GM18499 (cell line): ENCODE measurements around the gene RBMS3.
A peak's percentile ranks its signal among the peaks of the same experiment; 100 is the strongest.
"Not testable (repeated sequence)": the region's sequence is repeated elsewhere in the genome, so short reads cannot be mapped to it uniquely, and the experiment has no call there.

Source experiments
- ATAC-seq: cut with Tn5 transposase; IDR thresholded peaks from one replicate; pipeline ENCODE4 v1.9.1; 2021; ENCODE audit warnings: moderate number of reproducible peaks; ENCODE audit not compliant: insufficient read depth, unreplicated experiment

Gene RBMS3

DNA sequence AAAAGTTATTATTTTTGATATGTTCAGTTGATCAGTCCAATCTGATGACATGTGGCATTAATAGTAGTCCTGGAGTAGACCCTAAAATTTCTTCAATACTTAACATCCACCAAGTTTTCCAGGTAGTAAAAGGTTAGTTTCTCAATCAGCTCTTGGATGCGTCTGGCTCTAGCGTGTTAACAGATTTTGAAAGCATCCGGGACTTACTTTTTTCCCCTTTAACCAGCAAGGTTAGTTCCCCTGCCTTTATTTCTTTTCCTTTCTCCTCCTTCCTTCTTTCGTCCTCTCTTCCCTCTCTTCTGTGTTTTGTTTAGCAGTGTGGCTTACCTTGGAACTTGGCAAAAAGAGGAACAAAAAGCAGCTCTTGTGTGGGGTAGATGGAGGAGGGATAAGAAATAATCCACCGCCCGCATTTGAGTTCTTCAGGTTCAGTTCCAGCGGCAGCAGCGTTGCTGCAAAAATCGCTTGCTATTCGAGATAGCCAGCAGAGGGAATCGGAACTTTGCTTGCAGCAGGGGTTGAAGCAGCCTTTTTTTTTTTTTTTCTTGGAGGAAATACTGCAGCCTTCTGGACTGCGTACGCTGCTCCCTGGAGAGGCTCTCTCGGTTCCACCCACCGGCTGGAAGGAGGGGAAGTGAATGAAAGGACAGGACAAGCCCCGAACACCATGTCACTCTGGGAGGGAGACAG is at the start of gene RBMS3:
RBMS3 (plus strand) TSS at position 668 of the 690 bp plus-strand sequence.
- ATAC-seq = peak; percentile 33

DNA sequence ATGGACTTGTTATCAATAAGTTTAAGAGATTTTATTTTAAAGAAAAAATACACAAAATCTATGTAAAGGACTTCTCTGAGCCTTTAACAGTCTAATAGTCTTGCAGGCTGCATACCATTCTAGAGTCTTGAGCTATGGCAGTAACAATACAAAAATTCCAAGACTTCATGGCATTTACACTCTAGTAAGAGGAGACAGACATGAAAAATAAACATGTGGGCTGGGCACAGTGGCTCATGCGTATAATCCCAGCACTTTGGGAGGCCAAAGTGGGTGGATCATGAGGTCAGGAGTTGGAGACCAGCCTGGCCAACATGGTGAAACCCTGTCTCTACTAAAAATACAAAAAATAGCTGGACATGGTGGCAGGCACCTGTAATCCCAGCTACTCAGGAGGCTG is 47.7 kb upstream of the RBMS3 start:
- not testable (repeated sequence) for ATAC-seq

DNA sequence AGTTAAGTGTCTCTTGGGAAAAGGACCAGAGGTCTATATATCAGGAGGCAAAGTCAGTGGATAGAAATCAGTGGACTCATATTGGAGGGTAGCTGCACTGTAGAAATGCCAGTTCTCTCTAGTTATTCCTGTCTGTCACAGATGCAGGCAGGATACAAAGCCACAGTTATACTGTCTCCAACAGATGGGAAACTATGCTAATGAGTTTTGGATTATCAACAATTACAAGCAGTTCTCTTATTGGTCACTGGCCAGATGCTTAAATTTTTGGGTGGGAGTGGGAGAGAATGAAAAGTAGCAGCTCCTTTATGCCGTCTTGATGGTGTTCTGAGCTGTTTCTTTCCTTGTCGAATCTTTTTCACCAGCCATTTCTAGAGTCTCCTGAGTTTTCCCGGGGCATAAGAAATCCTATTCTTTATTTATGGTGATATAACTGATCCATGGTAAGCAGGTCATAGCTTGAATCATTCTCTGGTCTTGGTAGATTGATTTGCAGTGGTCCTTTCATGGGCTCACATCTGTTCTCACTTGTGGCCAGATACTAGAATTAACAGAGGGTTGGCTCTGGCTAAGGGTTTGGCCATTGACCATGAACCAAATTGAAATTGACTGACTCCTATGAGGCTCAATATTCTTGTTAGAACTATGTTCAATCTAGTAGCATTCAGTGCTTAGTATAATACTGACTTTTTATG is 44.6 kb upstream of the RBMS3 start:
- ATAC-seq = no peak

DNA sequence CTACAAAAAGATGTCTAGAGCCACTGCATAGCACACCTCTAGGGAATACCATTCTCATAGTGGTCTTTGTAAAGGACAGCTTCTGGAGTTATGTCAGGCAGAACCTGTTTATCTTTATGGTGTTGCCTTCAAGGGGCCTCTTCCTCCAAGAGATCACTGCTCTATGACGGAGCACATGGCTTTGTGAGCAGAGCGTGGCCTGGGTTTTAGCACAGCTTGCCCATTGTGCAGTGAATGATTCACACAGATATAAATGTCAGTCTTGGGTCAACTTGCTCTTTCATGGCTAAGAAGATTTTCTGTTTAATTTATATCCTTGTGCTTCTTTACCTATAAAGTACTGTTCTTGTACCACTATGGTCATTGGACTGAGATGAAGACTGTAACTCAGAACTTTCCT is 41.5 kb upstream of the RBMS3 start:
- ATAC-seq = no peak

DNA sequence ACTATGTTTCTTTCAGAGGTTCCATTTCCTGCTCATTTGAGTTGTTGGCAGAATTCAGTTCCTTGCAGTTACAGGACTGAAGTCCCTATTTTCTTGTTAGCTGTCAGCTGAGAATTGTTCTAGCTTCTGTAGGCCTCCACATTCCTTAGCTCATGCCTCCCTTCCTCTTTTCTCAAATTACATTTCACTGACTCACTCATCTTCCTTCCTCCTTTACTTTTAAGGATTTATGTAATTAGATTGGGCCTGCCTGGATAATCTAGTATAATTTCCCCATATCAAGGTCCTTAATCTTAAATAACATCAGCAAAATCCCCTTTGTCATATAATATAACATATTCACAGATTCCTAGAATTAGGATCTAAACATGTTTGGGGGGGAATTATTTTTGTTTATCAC is 40.6 kb upstream of the RBMS3 start:
- no peak for ATAC-seq

DNA sequence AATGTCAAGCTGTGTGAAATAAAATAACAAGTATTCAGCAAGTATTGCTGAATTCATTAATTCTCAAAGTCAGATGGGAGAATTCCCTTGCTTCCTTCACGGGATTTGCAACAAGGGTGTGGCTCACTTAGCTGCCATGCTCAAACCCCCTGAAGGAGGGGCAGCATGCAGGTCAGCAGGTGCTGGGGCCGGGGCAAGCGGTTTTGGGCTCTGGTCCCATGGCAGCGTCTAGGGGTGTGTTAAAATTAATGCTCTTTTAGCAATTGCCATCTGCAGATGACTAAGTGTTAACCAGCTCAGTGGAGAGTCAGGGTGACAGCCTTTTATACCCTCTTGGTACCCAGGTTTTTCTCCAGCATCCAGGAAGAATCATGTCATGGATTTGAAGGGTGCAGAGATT is 40.0 kb upstream of the RBMS3 start:
- no peak for ATAC-seq

DNA sequence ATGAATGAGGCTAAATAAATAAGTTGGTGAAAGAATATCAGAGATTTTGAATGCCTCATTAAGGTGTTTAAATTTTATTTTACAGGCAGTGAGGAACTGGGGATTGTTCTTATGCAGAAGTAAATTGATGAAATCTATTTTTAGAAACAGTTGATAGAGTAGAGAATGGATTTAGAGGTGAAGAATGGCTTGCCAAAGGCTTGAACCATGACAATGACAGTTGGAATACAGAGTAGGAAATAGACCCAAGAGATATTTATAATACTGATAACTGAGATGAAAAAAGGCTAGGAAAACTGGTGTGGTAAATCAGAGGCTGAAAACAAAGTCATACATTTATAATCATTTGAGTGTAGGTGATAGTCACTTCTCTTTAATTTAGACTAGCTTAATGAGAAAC is 39.0 kb upstream of the RBMS3 start:
- ATAC-seq = no peak

DNA sequence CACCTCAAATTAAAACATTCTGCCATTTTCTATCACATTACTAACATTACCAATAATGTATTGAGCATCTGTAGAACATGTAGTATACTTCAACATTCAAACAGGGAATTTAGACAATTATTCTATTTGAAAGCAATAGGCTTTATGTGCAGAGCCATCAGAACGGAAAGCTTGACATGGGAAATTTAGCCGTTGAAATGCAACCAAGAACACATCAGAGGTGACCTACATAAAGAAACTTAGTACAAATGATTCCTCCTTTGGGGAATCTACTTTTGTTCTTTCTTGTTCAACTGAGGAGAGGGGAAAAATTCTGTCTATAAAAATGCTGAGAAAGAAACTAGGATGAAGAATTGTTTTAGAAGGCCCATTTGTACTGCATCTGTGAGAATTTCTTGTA is 38.6 kb upstream of the RBMS3 start:
- ATAC-seq = no peak

DNA sequence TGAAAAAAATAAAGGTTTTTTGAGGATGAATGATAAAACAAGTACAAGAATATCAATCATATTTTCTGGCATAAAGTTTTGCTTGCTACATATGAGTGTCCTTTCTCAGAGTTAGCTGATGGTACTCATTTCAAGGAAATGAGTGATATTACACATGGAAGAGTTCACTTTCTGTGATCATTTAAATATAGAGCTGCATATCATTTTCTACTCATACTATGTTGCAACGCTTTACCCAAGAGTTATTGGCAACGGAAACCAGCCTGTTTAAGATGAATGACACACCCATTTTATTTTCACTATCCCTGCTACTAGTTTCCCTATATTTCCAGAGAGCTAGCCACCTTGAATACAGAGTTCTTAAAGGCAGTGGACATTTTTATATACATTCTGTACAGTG is 35.4 kb upstream of the RBMS3 start:
- no peak for ATAC-seq

DNA sequence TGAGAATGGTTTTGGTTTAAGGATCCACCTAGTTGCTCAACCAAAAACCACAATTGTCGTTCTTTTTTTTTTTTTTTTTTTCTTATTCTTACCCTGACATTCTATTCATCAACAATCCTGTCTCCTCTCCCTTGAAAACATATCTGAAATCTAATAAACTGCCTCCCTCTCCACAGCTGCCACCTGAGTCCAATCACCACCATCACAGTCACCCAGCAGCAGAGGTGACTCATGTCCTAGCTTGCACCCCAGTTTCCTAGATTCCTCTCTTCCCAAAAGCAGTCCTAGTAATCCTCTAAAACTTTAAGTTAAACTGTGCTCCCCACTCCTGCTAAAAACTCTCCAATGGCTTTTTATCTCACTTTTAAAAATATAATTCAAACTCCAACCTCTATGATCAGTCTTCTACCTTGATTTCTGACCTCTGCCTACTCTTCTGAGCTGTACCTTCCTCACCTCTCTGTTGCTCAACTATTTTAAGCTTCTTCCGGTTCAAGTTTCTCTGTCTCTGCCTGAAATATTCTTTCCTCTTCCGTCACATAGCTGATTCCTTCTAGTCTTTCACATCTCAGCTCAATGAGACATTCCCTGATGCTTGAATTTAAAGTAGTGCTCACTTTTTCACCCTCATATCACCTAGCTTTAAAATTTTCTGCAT is 33.7 kb upstream of the RBMS3 start:
- ATAC-seq = no peak

DNA sequence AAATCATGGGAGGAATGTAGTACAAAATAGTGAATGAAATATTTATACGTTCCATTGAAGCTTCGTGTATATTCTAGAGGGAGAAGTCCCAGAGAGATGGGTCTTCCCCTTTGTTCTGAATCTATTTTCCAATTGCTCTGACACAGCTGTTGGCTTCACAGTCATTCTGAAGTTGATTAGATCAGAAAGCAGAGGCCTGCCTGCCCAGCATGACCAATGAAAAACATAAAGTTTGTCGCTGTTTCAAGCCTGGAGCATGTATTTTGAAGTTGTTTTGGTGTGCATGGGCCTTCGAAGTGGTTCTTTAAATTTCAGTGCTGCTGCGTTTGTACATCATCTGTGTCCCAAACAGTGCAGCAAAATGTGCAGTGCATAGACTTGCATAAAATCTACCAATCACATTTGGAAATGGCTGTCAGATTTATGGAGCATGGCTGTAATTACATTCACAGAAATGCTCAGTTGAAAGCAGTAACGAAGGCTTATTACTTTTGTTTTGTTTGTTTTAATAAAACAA is 31.0 kb upstream of the RBMS3 start:
- no peak for ATAC-seq

DNA sequence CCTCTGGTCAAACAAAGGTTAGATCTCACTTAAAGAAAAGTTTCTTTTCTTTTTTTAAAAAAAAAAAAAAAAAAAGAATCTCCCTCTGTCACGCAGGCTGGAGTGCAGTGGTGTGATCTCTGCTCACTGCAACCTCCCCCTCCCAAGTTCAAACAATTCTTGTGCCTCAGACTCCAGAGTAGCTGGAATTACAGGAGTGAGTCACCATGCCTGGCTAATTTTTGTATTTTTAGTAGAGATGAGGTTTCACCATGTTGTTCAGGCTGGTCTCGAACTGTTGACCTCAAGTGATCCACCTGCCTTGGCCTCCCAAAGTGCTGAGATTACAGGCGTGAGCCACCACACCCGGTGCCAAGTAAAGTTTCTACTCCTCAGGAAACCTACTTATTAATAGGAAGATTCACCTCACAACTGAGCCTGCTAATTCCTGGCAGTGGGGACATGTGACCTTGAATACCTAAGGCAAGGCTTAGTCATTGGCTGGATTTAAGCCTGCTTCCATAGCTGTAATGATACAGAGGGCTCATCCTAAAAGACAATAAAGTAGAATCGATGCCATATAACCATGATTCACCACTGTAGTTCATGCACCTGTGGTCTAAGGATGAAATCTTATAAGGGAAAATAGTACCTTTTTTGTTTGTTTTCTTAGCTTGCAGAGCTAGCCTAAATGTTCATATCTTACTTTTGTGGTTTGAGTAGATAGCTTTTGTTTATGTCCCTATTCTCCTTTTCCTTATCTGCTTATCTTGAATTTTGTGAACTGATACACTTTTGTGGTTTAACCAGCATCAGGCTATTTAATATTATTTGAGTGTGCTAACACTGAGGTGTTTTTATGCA is 24.8 kb upstream of the RBMS3 start:
- no peak for ATAC-seq

DNA sequence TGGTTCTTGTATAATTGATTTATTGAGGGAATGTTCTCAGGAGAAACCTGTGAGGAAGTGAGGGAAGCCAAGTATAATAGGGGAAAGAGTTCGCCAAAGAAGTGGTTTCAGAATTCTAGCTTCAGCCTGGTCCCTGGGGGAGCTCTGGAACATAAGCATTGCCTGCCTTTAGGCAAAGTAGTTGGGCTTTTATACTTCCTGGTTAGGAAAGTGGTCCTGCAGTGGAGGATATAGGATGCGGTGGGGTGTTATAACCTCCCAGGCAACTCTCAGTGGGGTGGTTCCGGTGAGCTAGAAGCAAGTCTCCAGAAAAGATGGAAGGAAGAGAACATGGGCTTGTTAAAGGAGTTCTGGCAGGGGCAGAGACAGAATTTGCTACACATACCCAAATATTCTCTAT is 22.7 kb upstream of the RBMS3 start:
- no peak for ATAC-seq

DNA sequence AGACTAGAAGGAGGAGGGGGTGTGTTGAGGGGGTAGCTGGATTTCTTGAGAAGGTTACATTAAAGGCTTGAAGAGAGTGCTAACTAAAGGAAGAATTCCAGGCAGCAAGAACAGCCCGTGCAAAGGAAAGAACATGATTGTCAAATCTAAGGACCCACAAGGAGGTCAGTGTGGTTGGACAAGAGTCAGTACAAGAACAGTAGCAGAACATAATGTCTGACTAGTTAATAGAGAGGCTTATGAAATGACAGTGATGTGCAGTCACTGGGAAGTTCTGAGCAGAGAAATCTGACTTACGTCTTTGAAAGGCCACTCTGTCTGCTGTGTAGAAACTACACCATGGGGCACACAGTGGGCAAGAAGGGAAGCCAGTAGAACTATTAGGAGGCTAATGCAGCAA is 19.8 kb upstream of the RBMS3 start:
- ATAC-seq = no peak

DNA sequence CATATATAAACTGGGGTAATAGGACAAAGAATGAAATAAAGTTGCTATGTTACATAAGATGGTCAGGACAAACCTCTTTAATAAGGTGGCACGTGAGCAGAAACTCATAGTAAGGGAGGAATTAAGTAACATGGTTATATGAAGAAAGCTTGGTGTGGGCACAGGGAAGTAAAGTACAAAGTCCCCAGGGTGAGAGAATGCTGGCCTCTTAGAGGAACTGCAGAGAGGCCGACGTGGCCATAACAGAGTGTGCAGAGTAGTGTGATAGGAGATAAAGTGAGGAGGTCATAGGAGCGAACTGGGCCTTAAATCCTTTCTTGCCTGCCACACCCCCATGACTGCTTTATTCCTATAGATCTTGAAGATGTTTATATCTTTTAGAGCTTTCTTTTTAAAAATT is 17.4 kb upstream of the RBMS3 start:
- ATAC-seq = no peak

DNA sequence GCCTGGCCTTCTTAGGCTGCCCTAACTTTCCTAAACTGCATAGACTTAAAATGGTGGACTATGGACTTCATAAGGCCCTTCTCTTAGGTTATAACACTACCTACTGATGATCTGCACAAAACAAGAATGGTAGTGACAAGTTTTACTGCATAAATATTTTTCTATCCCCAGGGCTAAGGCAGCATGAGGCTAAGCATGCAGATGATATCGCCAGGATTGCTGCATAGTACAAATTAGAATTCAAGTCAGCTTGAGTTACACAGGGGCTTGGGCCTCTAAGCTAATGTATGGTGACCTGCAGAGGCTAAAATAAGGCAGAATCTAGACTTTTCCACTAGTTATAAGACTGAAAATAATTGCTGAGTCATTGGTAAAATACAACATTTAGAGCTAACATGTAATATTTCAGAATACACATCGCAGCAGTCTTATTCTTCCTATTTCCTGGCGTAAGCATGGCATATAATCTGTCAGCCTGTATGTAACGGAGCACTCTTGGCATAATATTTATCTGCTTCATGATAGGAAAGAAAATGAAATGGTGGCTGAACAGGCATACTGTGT is 15.3 kb upstream of the RBMS3 start:
- no peak for ATAC-seq

DNA sequence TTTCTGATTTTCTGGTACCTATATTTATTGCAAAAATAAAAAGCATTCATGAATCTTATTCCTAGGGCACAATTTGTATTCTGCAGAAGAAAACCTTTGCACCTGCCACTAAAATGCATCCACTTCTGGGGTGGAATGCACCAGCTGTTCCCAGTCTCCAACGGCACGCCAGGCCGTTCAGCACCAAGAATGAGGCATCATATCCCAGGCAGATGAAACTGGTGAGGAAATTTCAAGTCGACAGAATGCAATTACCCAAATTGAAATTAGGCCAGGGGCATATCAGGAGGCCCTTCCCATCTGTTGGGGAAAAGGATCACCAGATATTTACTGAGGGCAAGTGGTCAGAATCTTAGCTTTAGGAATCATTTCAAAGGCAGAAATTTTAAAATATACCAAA is 13.6 kb upstream of the RBMS3 start:
- ATAC-seq = no peak

DNA sequence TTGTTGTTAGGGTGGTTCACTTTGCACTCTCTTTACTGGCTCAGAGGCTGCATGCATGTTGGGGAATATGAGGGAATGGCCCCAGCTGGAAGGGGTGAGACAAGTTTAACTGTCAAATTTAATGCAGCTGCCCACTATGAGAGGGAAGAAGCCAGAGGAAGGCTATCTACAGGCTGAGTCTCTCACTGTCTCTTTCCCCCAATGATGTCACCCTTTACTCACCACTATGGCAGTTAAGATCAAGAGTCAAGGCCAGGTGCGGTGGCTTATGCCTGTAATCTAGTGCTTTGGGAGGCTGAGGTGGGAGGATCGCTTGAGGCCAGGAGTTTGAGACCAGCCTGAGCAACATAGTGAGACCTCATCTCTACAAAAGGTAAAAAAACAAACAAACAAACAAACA is 12.2 kb upstream of the RBMS3 start:
- ATAC-seq = no peak

DNA sequence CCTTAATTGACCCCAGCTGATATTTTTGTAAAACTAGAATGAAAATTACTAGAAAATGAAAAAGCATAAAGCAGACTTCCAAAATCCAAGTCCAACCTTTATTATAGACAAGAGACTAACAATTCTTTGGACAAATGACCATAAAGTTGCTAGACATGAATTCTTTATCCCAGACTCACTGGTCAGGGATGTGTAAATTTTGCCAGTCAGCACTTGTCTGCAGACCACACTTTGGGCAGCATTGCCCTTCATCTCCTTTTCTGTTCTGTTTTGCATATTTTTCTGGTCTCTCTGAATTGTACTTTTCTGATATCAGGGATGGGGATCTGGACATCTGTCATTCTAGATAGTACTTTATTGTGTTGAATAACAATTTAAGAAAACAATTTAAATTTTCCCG is 10.1 kb upstream of the RBMS3 start:
- no peak for ATAC-seq

DNA sequence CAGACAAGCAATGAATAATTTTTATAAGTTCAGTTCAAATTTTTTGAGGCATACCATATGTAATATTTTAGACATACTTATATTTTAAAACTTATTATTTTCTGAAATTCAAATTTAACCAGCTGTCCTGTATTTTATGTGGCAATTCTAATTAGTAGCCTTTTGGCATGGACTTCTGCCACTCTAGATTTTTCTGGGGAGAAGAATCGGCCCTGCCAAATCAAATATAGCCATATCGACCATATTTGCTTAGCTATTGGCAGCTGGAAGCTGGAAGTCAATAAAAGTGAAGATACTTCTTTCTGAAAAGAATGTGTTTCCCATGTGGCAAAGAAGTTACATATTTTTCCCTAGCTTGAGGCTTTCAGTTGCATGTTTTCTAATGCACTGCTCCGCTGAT is 9.4 kb upstream of the RBMS3 start:
- no peak for ATAC-seq
